Airway epithelial cell (primary cell): Measurements from ENCODE around the gene NUF2. TPM values are rescaled to one million over a fixed set of nuclear protein-coding genes. Genes with fewer than 3 reads are reported as not detected.

Experiments used
- total RNA-seq: library from RNA; depleted of rRNA; stranded (reverse); fragments of >200 nt; gene quantifications from 2 replicates; pipeline ENCODE4 v1.2.3, GENCODE V29; 2015

The NUF2 gene
- total RNA-seq: 9.5 and 14.9 TPM in 2 replicates

GRCh38 chr1:163321311-163322305 lies at the start of gene NUF2:
Gene NUF2, plus strand, starts transcription at chr1:163321954. Its CDS starts 4,098 bp downstream, at chr1:163326052.

Other genes starting within 250 kb of the NUF2 start
- gene RGS5, start 119.0 kb upstream of the NUF2 start, total RNA-seq: 0.19 and 1.1 TPM in 2 replicates